ENCODE data around the gene MYO16.
"Not testable (repeated sequence)": the region's sequence is repeated elsewhere in the genome, so short reads cannot be mapped to it uniquely, and the experiment has no call there.

The MYO16 gene

GRCh38 chr13:109074853-109075252 lies 445.4 kb downstream of the MYO16 start:
- TF ChIP-seq ZFX (IDR thresholded peaks at IDR 0.05; ENCODE audit: borderline replicate concordance) (no peak), CTCF (IDR thresholded peaks at IDR 0.05) (no peak)

GRCh38 chr13:109087916-109088623 lies 458.7 kb downstream of the MYO16 start:
- no peak overlapping the region for H3K27ac ChIP-seq
- TF ChIP-seq CTCF (IDR thresholded peaks at IDR 0.05) (no peak), ZFX (IDR thresholded peaks at IDR 0.05; ENCODE audit: borderline replicate concordance) (no peak)

More at GRCh38 chr13:109074853-109075252, 445.4 kb downstream of the MYO16 start:
- no peak overlapping the region for H3K27ac ChIP-seq

- no peak overlapping the region for H3K27ac ChIP-seq
- no peak for TF ChIP-seq CTCF (IDR thresholded peaks at IDR 0.05)
Measured at GRCh38 chr13:109088624-109088917, 459.2 kb downstream of the MYO16 start.

GRCh38 chr13:109090796-109091195 lies 461.4 kb downstream of the MYO16 start:
- H3K27ac ChIP-seq: no peak overlapping the region

GRCh38 chr13:109091249-109091648 lies 461.8 kb downstream of the MYO16 start:
- no peak overlapping the region for H3K27ac ChIP-seq
- no peak for TF ChIP-seq CTCF (IDR thresholded peaks at IDR 0.05)
- TF ChIP-seq ZFX (IDR thresholded peaks at IDR 0.05; ENCODE audit: borderline replicate concordance): no peak

More at GRCh38 chr13:109090796-109091195, 461.4 kb downstream of the MYO16 start:
- TF ChIP-seq CTCF (IDR thresholded peaks at IDR 0.05): no peak
- no peak for TF ChIP-seq ZFX (IDR thresholded peaks at IDR 0.05; ENCODE audit: borderline replicate concordance)

GRCh38 chr13:109092186-109092585 lies 462.8 kb downstream of the MYO16 start:
- H3K27ac ChIP-seq: not testable (repeated sequence)

- H3K27ac ChIP-seq: no peak overlapping the region
- TF ChIP-seq CTCF (IDR thresholded peaks at IDR 0.05) (no peak), ZFX (IDR thresholded peaks at IDR 0.05; ENCODE audit: borderline replicate concordance) (no peak)
Measured at GRCh38 chr13:109093998-109094397, 464.6 kb downstream of the MYO16 start.

GRCh38 chr13:109095126-109095525 lies 465.7 kb downstream of the MYO16 start:
- H3K27ac ChIP-seq: no peak overlapping the region

More at GRCh38 chr13:109095126-109095525, 465.7 kb downstream of the MYO16 start:
- TF ChIP-seq ZFX (IDR thresholded peaks at IDR 0.05; ENCODE audit: borderline replicate concordance): no peak
- no peak for TF ChIP-seq CTCF (IDR thresholded peaks at IDR 0.05)
